HG03066 (cell line): ENCODE data around the gene EPHB4.
A peak's percentile ranks its signal among the peaks of the same experiment; 100 is the strongest.
"Not testable (repeated sequence)": the region's sequence is repeated elsewhere in the genome, so short reads cannot be mapped to it uniquely, and the experiment has no call there.

ENCODE experiments used
- ATAC-seq: cut with Tn5 transposase; IDR thresholded peaks from one replicate; pipeline ENCODE4 v1.9.1; 2021; ENCODE audit warnings: low read depth; ENCODE audit not compliant: unreplicated experiment

Gene EPHB4

GRCh38 chr7:100854899-100855298 is 27.6 kb upstream of the EPHB4 start:
- not testable (repeated sequence) for ATAC-seq

- no peak for ATAC-seq
Measured at GRCh38 chr7:100854146-100854895, 27.0 kb upstream of the EPHB4 start.

GRCh38 chr7:100852048-100852872 is 24.9 kb upstream of the EPHB4 start, which contains the start of gene SLC12A9:
Gene SLC12A9, plus strand, starts transcription at chr7:100852713. Its CDS starts 1,485 bp downstream, at chr7:100854198.
- peak; percentile 81 for ATAC-seq

GRCh38 chr7:100847360-100847759 is 20.0 kb upstream of the EPHB4 start:
- no peak for ATAC-seq

GRCh38 chr7:100840470-100841100 is 13.3 kb upstream of the EPHB4 start:
- ATAC-seq = no peak

GRCh38 chr7:100839361-100839760 is 12.0 kb upstream of the EPHB4 start:
- ATAC-seq = no peak

GRCh38 chr7:100837099-100837836 is 9.9 kb upstream of the EPHB4 start:
- ATAC-seq = no peak

- no peak for ATAC-seq
Measured at GRCh38 chr7:100836812-100837098, 9.4 kb upstream of the EPHB4 start.

GRCh38 chr7:100835903-100836811 is 8.8 kb upstream of the EPHB4 start:
- no peak for ATAC-seq

- ATAC-seq = no peak
Measured at GRCh38 chr7:100832281-100832633, 4.9 kb upstream of the EPHB4 start.

GRCh38 chr7:100830396-100830795 is 3.1 kb upstream of the EPHB4 start:
- no peak for ATAC-seq

GRCh38 chr7:100829150-100829716 is 1.9 kb upstream of the EPHB4 start:
- no peak for ATAC-seq

- ATAC-seq = no peak
Measured at GRCh38 chr7:100826514-100827329, 601 bp downstream of the EPHB4 start.

- no peak for ATAC-seq
Measured at GRCh38 chr7:100825751-100826513, 1.4 kb downstream of the EPHB4 start.

GRCh38 chr7:100825215-100825671 is 2.1 kb downstream of the EPHB4 start:
- no peak for ATAC-seq

GRCh38 chr7:100824499-100825214 is 2.7 kb downstream of the EPHB4 start:
- no peak for ATAC-seq

- ATAC-seq = no peak
Measured at GRCh38 chr7:100823534-100823933, 3.8 kb downstream of the EPHB4 start.
